H1 (cell line): Measurements from ENCODE around the gene ANXA5. TPM values are rescaled to one million over a fixed set of nuclear protein-coding genes. Genes with fewer than 3 reads are reported as not detected.

ENCODE experiments used
- CTCF ChIA-PET: fragments of 300-600 bp; sonication (Branson Sonifier 250); formaldehyde crosslinking; loops from one replicate; lab custom pipeline; 2021; ENCODE audit not compliant: partially characterized antibody; lab: Charles Lee
- POLR2A ChIA-PET: fragments of 300-600 bp; sonication (Branson Sonifier 250); formaldehyde crosslinking; loops from one replicate; lab custom pipeline; 2021; ENCODE audit warnings: inconsistent platforms; ENCODE audit not compliant: partially characterized antibody; lab: Charles Lee
- DNase-seq, 2 experiments: peaks; one replicate each; pipeline versions ENCODE4 v3.0.0 to v3.0.0-alpha.2; 2010 to 2022; ENCODE audit warnings: low spot score in 2 of 2, low read depth in 1 of 2, mixed read lengths in 1 of 2
- FAIRE-seq: peaks from 2 replicates; lab custom pipeline; 2011; peaks lifted over from hg19 to GRCh38; lab: Jason Lieb, UNC
- H2AFZ ChIP-seq: 2 replicates; pipeline ENCODE4 v1.8.1; 2012; ENCODE audit warnings: low read length, inconsistent platforms
- H2AK5ac ChIP-seq: 2 replicates; pipeline ENCODE4 v1.6.1; 2013; ENCODE audit warnings: low read depth, low read length
- H2BK120ac ChIP-seq: replicated peaks from 2 replicates; pipeline ENCODE3; 2013; ENCODE audit warnings: low read depth, low read length, inconsistent platforms
- H2BK12ac ChIP-seq: 2 replicates; pipeline ENCODE4 v1.6.1; 2013; ENCODE audit warnings: low read depth, low read length
- H2BK15ac ChIP-seq: 2 replicates; pipeline ENCODE4 v1.6.1; 2013; ENCODE audit warnings: low read length
- H2BK20ac ChIP-seq: 2 replicates; pipeline ENCODE4 v1.6.1; 2013; ENCODE audit warnings: low read length
- H2BK5ac ChIP-seq: 2 replicates; pipeline ENCODE4 v1.6.1; 2013; ENCODE audit warnings: low read depth, low read length
- H3K14ac ChIP-seq: 2 replicates; pipeline ENCODE4 v1.6.1; 2013; ENCODE audit warnings: inconsistent platforms; ENCODE audit not compliant: insufficient read length
- H3K18ac ChIP-seq: 2 replicates; pipeline ENCODE4 v1.6.1; 2013; ENCODE audit warnings: low read length; ENCODE audit errors: extremely low read depth
- H3K23ac ChIP-seq: 2 replicates; pipeline ENCODE4 v1.6.1; 2013; ENCODE audit warnings: inconsistent platforms; ENCODE audit not compliant: insufficient read length
- H3K23me2 ChIP-seq: 2 replicates; pipeline ENCODE4 v1.6.1; 2013; ENCODE audit warnings: low read depth, low read length
- H3K27ac ChIP-seq: 2 replicates; pipeline ENCODE4 v1.6.1; 2011; ENCODE audit warnings: low read depth, low read length, inconsistent platforms
- H3K27me3 ChIP-seq, 4 experiments: replicated peaks in 1 of 4; 1 replicate in 1 of 4; 2 replicates in 3 of 4; pipeline versions ENCODE4 v1.6.1 to v1.8.1; 2011 to 2013; ENCODE audit warnings: low read length in 3 of 4, mild to moderate bottlenecking in 3 of 4, inconsistent platforms in 2 of 4, mixed read lengths in 2 of 4, moderate library complexity in 1 of 4; ENCODE audit not compliant: control insufficient read depth in 3 of 4, insufficient read depth in 3 of 4; ENCODE audit errors: extremely low read depth in 1 of 4
- H3K36me3 ChIP-seq, 4 experiments: 2 replicates each; pipeline versions ENCODE4 v1.6.1 to v1.8.1; 2011 to 2013; ENCODE audit warnings: mild to moderate bottlenecking in 4 of 4, low read length in 3 of 4, moderate library complexity in 2 of 4, control low read depth in 1 of 4, inconsistent platforms in 1 of 4; ENCODE audit not compliant: insufficient read depth in 4 of 4, control insufficient read depth in 2 of 4
- H3K4ac ChIP-seq: replicated peaks from 2 replicates; pipeline ENCODE3; 2013; ENCODE audit warnings: low read length, low read depth, mixed read lengths, inconsistent platforms; ENCODE audit not compliant: insufficient read length
- H3K4me1 ChIP-seq, 4 experiments: replicated peaks in 1 of 4; 1 replicate in 1 of 4; 2 replicates in 3 of 4; pipeline versions ENCODE4 v1.6.1 to v1.8.1; 2011 to 2013; ENCODE audit warnings: low read length in 3 of 4, inconsistent platforms in 2 of 4, mixed read lengths in 1 of 4; ENCODE audit not compliant: insufficient read depth in 4 of 4, control insufficient read depth in 3 of 4
- H3K4me2 ChIP-seq, 2 experiments: 2 replicates each; pipeline versions ENCODE4 v1.6.1 to v1.8.1; 2011 to 2013; ENCODE audit warnings: low read depth in 2 of 2, low read length in 2 of 2, control low read depth in 1 of 2, inconsistent platforms in 1 of 2, mild to moderate bottlenecking in 1 of 2; ENCODE audit not compliant: insufficient read depth in 1 of 2
- H3K4me3 ChIP-seq, 4 experiments: fragments of 200-600, 300-600 bp in 1 of 4; sonication (generic), shearing (Covaris generic), sonication (Bioruptor Twin) in 1 of 4; 2 replicates each; pipeline versions ENCODE4 v1.5.1 to v1.8.1; 2011 to 2016; ENCODE audit warnings: low read length in 4 of 4, low read depth in 3 of 4, control low read depth in 2 of 4, inconsistent platforms in 2 of 4, mild to moderate bottlenecking in 2 of 4, mixed read lengths in 1 of 4, moderate library complexity in 1 of 4; ENCODE audit not compliant: insufficient read depth in 2 of 4; ENCODE audit errors: extremely low read depth in 1 of 4
- H3K56ac ChIP-seq: replicated peaks from 2 replicates; pipeline ENCODE3; 2013; ENCODE audit warnings: low read depth, mild to moderate bottlenecking, mixed read lengths, low read length, inconsistent platforms; ENCODE audit not compliant: insufficient read length
- H3K79me1 ChIP-seq: 2 replicates; pipeline ENCODE4 v1.6.1; 2013; ENCODE audit warnings: low read depth, low read length, control low read depth
- H3K79me2 ChIP-seq, 2 experiments: 2 replicates each; pipeline versions ENCODE4 v1.6.1 to v1.8.1; 2012 to 2013; ENCODE audit warnings: low read length in 2 of 2, mild to moderate bottlenecking in 2 of 2, inconsistent platforms in 1 of 2; ENCODE audit not compliant: insufficient read depth in 2 of 2, control insufficient read depth in 1 of 2
- H3K9ac ChIP-seq, 4 experiments: replicated peaks in 1 of 4; 1 replicate in 1 of 4; 2 replicates in 3 of 4; pipeline versions ENCODE4 v1.6.1 to v1.8.1; 2011 to 2013; ENCODE audit warnings: low read depth in 3 of 4, low read length in 3 of 4, control low read depth in 2 of 4, mild to moderate bottlenecking in 2 of 4, moderate library complexity in 2 of 4, inconsistent platforms in 1 of 4; ENCODE audit errors: extremely low read depth in 1 of 4
- H3K9me3 ChIP-seq, 2 experiments: 2 replicates each; pipeline versions ENCODE4 v1.6.1 to v1.8.1; 2012 to 2013; ENCODE audit warnings: mild to moderate bottlenecking in 2 of 2, moderate library complexity in 2 of 2, control low read depth in 1 of 2, inconsistent platforms in 1 of 2, low read depth in 1 of 2, low read length in 1 of 2, mixed read lengths in 1 of 2; ENCODE audit not compliant: insufficient read depth in 2 of 2
- H4K20me1 ChIP-seq, 2 experiments: replicated peaks in 1 of 2; 2 replicates each; pipeline versions ENCODE3 to v1.8.1; 2011 to 2013; ENCODE audit warnings: inconsistent platforms in 2 of 2, low read length in 2 of 2, mild to moderate bottlenecking in 1 of 2; ENCODE audit not compliant: insufficient read depth in 2 of 2, control insufficient read depth in 1 of 2
- H4K5ac ChIP-seq: 2 replicates; pipeline ENCODE4 v1.6.1; 2013; ENCODE audit warnings: low read length, low read depth, mixed read lengths, inconsistent platforms; ENCODE audit not compliant: insufficient read length
- H4K8ac ChIP-seq: 2 replicates; pipeline ENCODE4 v1.8.0; 2013; ENCODE audit warnings: mild to moderate bottlenecking, moderate library complexity, low read length, inconsistent platforms; ENCODE audit not compliant: insufficient read depth; ENCODE audit errors: extremely low read depth
- H4K91ac ChIP-seq: replicated peaks from 2 replicates; pipeline ENCODE3; 2013; ENCODE audit warnings: low read length, mixed read lengths, inconsistent platforms; ENCODE audit not compliant: insufficient read length
- ATF3 ChIP-seq: IDR thresholded peaks from 2 replicates; pipeline ENCODE4 v1.6.1; 2011; ENCODE audit warnings: low read depth, mild to moderate bottlenecking, low read length; ENCODE audit not compliant: insufficient read depth
- BCL11A ChIP-seq, 2 experiments: IDR thresholded peaks; one replicate each; pipeline ENCODE4 v1.6.1; 2011; ENCODE audit warnings: low read depth in 2 of 2, low read length in 2 of 2, mild to moderate bottlenecking in 2 of 2
- CBX8 ChIP-seq: fragments of 300-800, 300-1000 bp; sonication (generic); IDR thresholded peaks from 2 replicates; pipeline ENCODE4 v1.7.1; 2016; ENCODE audit warnings: low read depth, low read length, borderline replicate concordance
- CEBPB ChIP-seq: IDR thresholded peaks from 2 replicates; pipeline ENCODE4 v1.6.1; 2012; ENCODE audit warnings: low read depth, low read length
- FOSL1 ChIP-seq: IDR thresholded peaks from 2 replicates; pipeline ENCODE4 v1.6.1; 2011; ENCODE audit warnings: mild to moderate bottlenecking, low read depth, low read length, moderate library complexity; ENCODE audit not compliant: insufficient read depth
- HDAC2 ChIP-seq, 2 experiments: fragments of 300-600 bp in 1 of 2; sonication (generic) in 1 of 2; IDR thresholded peaks; 2 replicates each; pipeline ENCODE4 v1.6.1; 2011 to 2012; ENCODE audit warnings: low read depth in 2 of 2, low read length in 2 of 2, mild to moderate bottlenecking in 2 of 2, moderate library complexity in 2 of 2, borderline replicate concordance in 1 of 2, inconsistent platforms in 1 of 2
- KDM5A ChIP-seq: fragments of 200-600 bp; IDR thresholded peaks from 2 replicates; pipeline ENCODE4 v1.7.1; 2012; ENCODE audit warnings: mild to moderate bottlenecking, low read length, inconsistent platforms, mixed read lengths
- RAD21 ChIP-seq, 2 experiments: IDR thresholded peaks in 1 of 2; conservative IDR thresholded peaks in 1 of 2; 2 replicates each; pipeline ENCODE4 v1.6.1; 2011; ENCODE audit warnings: low read depth in 2 of 2, low read length in 2 of 2, improper control_type of control experiment in 1 of 2, inconsistent platforms in 1 of 2, mild to moderate bottlenecking in 1 of 2, moderate library complexity in 1 of 2
- RBBP5 ChIP-seq: IDR thresholded peaks from 2 replicates; pipeline ENCODE4 v1.7.1; 2012; ENCODE audit warnings: low read depth, mild to moderate bottlenecking, inconsistent platforms, low read length, moderate library complexity, borderline replicate concordance
- SIX5 ChIP-seq: IDR thresholded peaks from 2 replicates; pipeline ENCODE4 v1.6.1; 2011; ENCODE audit warnings: mild to moderate bottlenecking, low read depth, low read length
- SP2 ChIP-seq: IDR thresholded peaks from 2 replicates; pipeline ENCODE4 v1.6.1; 2012; ENCODE audit warnings: mild to moderate bottlenecking, low read length, inconsistent platforms
- TCF12 ChIP-seq: IDR thresholded peaks from 2 replicates; pipeline ENCODE4 v1.6.1; 2011; ENCODE audit warnings: low read depth, mild to moderate bottlenecking, low read length
- WGBS, 2 experiments: shearing (Covaris generic) in 1 of 2; methylation state at CpG; one replicate each; pipeline versions ENCODE4 v1.1.6 to v1.1.7; 2013 to 2015; ENCODE audit warnings: low lambda C conversion rate in 2 of 2, mixed read lengths in 2 of 2, inconsistent platforms in 1 of 2, low coverage in 1 of 2, missing lambda C conversion rate in 1 of 2; ENCODE audit not compliant: insufficient replicate concordance in 2 of 2, insufficient coverage in 1 of 2, insufficient read length in 1 of 2; ENCODE audit errors: extremely low coverage in 1 of 2, missing lambda C conversion rate in 1 of 2; 5-methylcytosine and 5-hydroxymethylcytosine counted together
- polyA plus RNA-seq, 7 experiments: library from polyadenylated mRNA; depleted of rRNA in 3 of 7; stranded (reverse) in 5 of 7; unstranded in 2 of 7; fragments of >200 nt in 5 of 7; fragments of 200-250 nt in 2 of 7; gene quantifications; 1 replicate in 5 of 7; 2 replicates in 1 of 7; 4 replicates in 1 of 7; pipeline versions ENCODE4 v1.2.1 to v1.2.3, GENCODE V29; 2011 to 2013; ENCODE audit warnings: missing spikeins in 2 of 7, mixed read lengths in 2 of 7
- total RNA-seq: library from RNA; stranded (reverse); fragmentation: NEBNext Ultra II Directional; extraction: Animal tissue kit (Norgen Biotek cat#: 25700); gene quantifications from 2 replicates; pipeline ENCODE4 v1.2.1, GENCODE V29; 2021

ANXA5 gene
- total and polyA plus RNA-seq, 2 of the 8 experiments (the other 6 are each of a cell fraction or from before 2014, with no cell fraction given): 213 to 221 TPM

GRCh38 chr4:121688261-121688660, 8.5 kb downstream of the ANXA5 start:
- Histone ChIP-seq H3K18ac (no peak overlapping the region), H3K9ac (no peak overlapping the region), H3K56ac (no peak overlapping the region), H4K5ac (no peak overlapping the region), H2BK20ac (no peak overlapping the region), H3K27me3 (no peaks in the 10 kb centered on the region), H3K14ac (no peak overlapping the region), H2AFZ (no peak overlapping the region), H3K4ac (no peak overlapping the region), H3K23me2 (no peaks in the 10 kb centered on the region), H2BK15ac (no peak overlapping the region), H3K79me1 (peaks cover 7% of the 10 kb centered on the region), H3K4me1 (peaks cover 0 to 5% (median 4%) of the 10 kb centered on the region in 4 experiments; a peak in 2 of 7 replicates), H3K36me3 (peaks cover 0 to 26% (median 13%) of the 10 kb centered on the region in 4 experiments; a peak in 5 of 8 replicates), H2BK5ac (no peak overlapping the region), H3K27ac (no peak overlapping the region), H3K4me3 (no peak overlapping the region), H3K9me3 (no peaks in the 10 kb centered on the region), H3K79me2 (peaks cover 3 to 66% of the 10 kb centered on the region in 2 experiments; a peak in 2 of 4 replicates), H2BK120ac (no peak overlapping the region), H4K91ac (no peak overlapping the region), H3K4me2 (no peak overlapping the region), H3K23ac (no peak overlapping the region), H2AK5ac (no peak overlapping the region), H2BK12ac (no peak overlapping the region), H4K20me1 (peaks cover 2 to 7% of the 10 kb centered on the region in 2 experiments), H4K8ac (no peak overlapping the region)
- CTCF ChIA-PET: interaction anchor here (0.9 to 1.1 kb wide), 4 partner anchors 12 to 226 kb away, joined by 3 to 5 read pairs (median 3); no protein-coding TSS in a partner anchor
- DNase-seq (no peak), FAIRE-seq (no peak)
- POLR2A ChIA-PET: interaction anchor here (1.2 to 2.0 kb wide), 3 partner anchors 9 to 24 kb away, joined by 3 to 8 read pairs (median 3); partner anchors contain the start of gene ANXA5
- WGBS, 2 experiments: 79% methylated on average over 2 of the region's 2 CpGs; no CpG with 5 or more reads in 1 of the 2 experiments
- TF ChIP-seq BCL11A (IDR thresholded peaks at IDR 0.05; ENCODE audit: low read depth in 2 of 2, low read length in 2 of 2) (no peak), FOSL1 (no peak), TCF12 (no peak), ATF3 (no peak), RAD21 (IDR thresholded peaks at IDR 0.05 in 1 of 2, conservative IDR thresholded peaks at IDR 0.05 in 1 of 2; ENCODE audit: low read depth in 2 of 2, low read length in 2 of 2) (no peak), CBX8 (no peak), RBBP5 (no peak), SP2 (no peak), CEBPB (no peak), KDM5A (no peak), SIX5 (no peak), HDAC2 (IDR thresholded peaks at IDR 0.05; ENCODE audit: borderline replicate concordance in 1 of 2, low read depth in 2 of 2, low read length in 2 of 2) (no peak)
